Measurements from ENCODE around the gene GCK.

GRCh38 chr7:44150966-44151941, 38.0 kb downstream of the GCK start:
- TF ChIP-seq CTCF (IDR thresholded peaks at IDR 0.05) (no peak), EP300 (IDR thresholded peaks at IDR 0.05) (no peak), POLR2A (IDR thresholded peaks at IDR 0.05) (no peak), POLR2AphosphoS5 (IDR thresholded peaks at IDR 0.05) (no peak)
